Measurements from ENCODE around the gene TMEM184C.

GRCh38 chr4:147678796-147679549, 61.8 kb downstream of the TMEM184C start:
- TF ChIP-seq, protein P1, sequence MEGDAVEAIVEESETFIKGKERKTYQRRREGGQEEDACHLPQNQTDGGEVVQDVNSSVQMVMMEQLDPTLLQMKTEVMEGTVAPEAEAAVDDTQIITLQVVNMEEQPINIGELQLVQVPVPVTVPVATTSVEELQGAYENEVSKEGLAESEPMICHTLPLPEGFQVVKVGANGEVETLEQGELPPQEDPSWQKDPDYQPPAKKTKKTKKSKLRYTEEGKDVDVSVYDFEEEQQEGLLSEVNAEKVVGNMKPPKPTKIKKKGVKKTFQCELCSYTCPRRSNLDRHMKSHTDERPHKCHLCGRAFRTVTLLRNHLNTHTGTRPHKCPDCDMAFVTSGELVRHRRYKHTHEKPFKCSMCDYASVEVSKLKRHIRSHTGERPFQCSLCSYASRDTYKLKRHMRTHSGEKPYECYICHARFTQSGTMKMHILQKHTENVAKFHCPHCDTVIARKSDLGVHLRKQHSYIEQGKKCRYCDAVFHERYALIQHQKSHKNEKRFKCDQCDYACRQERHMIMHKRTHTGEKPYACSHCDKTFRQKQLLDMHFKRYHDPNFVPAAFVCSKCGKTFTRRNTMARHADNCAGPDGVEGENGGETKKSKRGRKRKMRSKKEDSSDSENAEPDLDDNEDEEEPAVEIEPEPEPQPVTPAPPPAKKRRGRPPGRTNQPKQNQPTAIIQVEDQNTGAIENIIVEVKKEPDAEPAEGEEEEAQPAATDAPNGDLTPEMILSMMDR (IDR thresholded peaks at IDR 0.05): no peak
- TF ChIP-seq EP300 (IDR thresholded peaks at IDR 0.05) (no peak), POLR2A (IDR thresholded peaks at IDR 0.05) (no peak)
